Peyer's patch (tissue), 4 donors: ENCODE measurements around the gene LRP3. TPM values are rescaled to one million over a fixed set of nuclear protein-coding genes. Genes with fewer than 3 reads are reported as not detected.

ENCODE experiments used
- DNase-seq, 3 donors: peaks; one replicate each; pipeline ENCODE4 v3.0.0-alpha.2; 2017 to 2019
- H3K27ac ChIP-seq, 4 donors: fragments of 200-600 bp; sonication (generic); one replicate each; pipeline ENCODE4 v1.5.1; 2016 to 2019
- H3K27me3 ChIP-seq, 2 donors: fragments of 200-600 bp; sonication (generic); one replicate each; pipeline ENCODE4 v1.5.1; 2019
- H3K36me3 ChIP-seq, 3 donors: fragments of 200-600 bp; sonication (generic); one replicate each; pipeline ENCODE4 v1.5.1; 2016 to 2019
- H3K4me1 ChIP-seq, 4 donors: fragments of 200-600 bp; sonication (generic); one replicate each; pipeline ENCODE4 v1.5.1; 2016 to 2019
- H3K4me3 ChIP-seq, 4 donors: fragments of 200-600 bp; sonication (generic); 1 replicate in 3 of 4; 2 replicates in 1 of 4; pipeline ENCODE4 v1.5.1; 2016 to 2019; ENCODE audit warnings: mild to moderate bottlenecking in 1 of 4
- H3K9me3 ChIP-seq, 4 donors: fragments of 200-600 bp; sonication (generic); one replicate each; pipeline ENCODE4 v1.5.1; 2016 to 2019; ENCODE audit warnings: mild to moderate bottlenecking in 1 of 4
- CTCF ChIP-seq, 6 experiments: fragments of 450-650 bp in 4 of 6; fragments of 200-600 bp in 2 of 6; sonication (generic) in 1 of 6; IDR thresholded peaks; one replicate each; pipeline ENCODE4 v1.5.1; 2017 to 2019; ENCODE audit warnings: antibody characterized with exemption in 6 of 6, mild to moderate bottlenecking in 3 of 6, moderate library complexity in 1 of 6
- POLR2A ChIP-seq, 2 donors: fragments of 450-650 bp; IDR thresholded peaks; one replicate each; pipeline ENCODE4 v1.5.1; 2017; ENCODE audit warnings: antibody characterized with exemption in 2 of 2, mild to moderate bottlenecking in 2 of 2, moderate library complexity in 2 of 2
- total RNA-seq, 4 donors: library from RNA; depleted of rRNA; stranded (reverse); fragments of >200 nt; gene quantifications; one replicate each; pipeline ENCODE4 v1.1.0, GENCODE V29; 2016

The LRP3 gene
- total RNA-seq, 4 donors from 2014 or later = 6.7 to 25.6 (median 7.8) TPM

GRCh38 chr19:33246709-33247440 lies 52.7 kb downstream of the LRP3 start:
- Histone ChIP-seq H3K27ac (no peak overlapping the region), H3K4me1 (peaks cover 0 to 2% (median 0%) of the 10 kb centered on the region in 4 donors), H3K27me3 (no peaks in the 10 kb centered on the region), H3K4me3 (no peak overlapping the region), H3K9me3 (peaks cover 0 to 5% (median 0%) of the 10 kb centered on the region in 4 donors), H3K36me3 (no peaks in the 10 kb centered on the region)
- TF ChIP-seq CTCF (IDR thresholded peaks at IDR 0.05) (no peak), POLR2A (IDR thresholded peaks at IDR 0.05) (no peak)
- DNase-seq = no peak

- Histone ChIP-seq H3K4me3 (no peak overlapping the region), H3K27me3 (no peaks in the 10 kb centered on the region), H3K9me3 (peaks cover 0 to 5% (median 0%) of the 10 kb centered on the region in 4 donors), H3K27ac (no peak overlapping the region), H3K36me3 (no peaks in the 10 kb centered on the region), H3K4me1 (no peaks in the 10 kb centered on the region)
- no peak for DNase-seq
- TF ChIP-seq POLR2A (IDR thresholded peaks at IDR 0.05) (no peak), CTCF (IDR thresholded peaks at IDR 0.05) (no peak)
Observed at GRCh38 chr19:33247441-33247819, 53.3 kb downstream of the LRP3 start.

- H3K9me3 ChIP-seq = peaks cover 0 to 5% (median 0%) of the 10 kb centered on the region in 4 donors
- H3K27ac ChIP-seq = no peak overlapping the region
- H3K36me3 ChIP-seq = no peaks in the 10 kb centered on the region
- H3K4me1 ChIP-seq = no peaks in the 10 kb centered on the region
- no peak for DNase-seq
- H3K4me3 ChIP-seq = no peak overlapping the region
- TF ChIP-seq POLR2A (IDR thresholded peaks at IDR 0.05) = no peak
- TF ChIP-seq CTCF (IDR thresholded peaks at IDR 0.05) = no peak
- no peaks in the 10 kb centered on the region for H3K27me3 ChIP-seq
Observed at GRCh38 chr19:33248104-33248503, 54.0 kb downstream of the LRP3 start.

GRCh38 chr19:33248553-33248953 lies 54.4 kb downstream of the LRP3 start:
- peaks cover 0 to 5% (median 0%) of the 10 kb centered on the region in 4 donors for H3K9me3 ChIP-seq
- no peaks in the 10 kb centered on the region for H3K36me3 ChIP-seq
- TF ChIP-seq CTCF (IDR thresholded peaks at IDR 0.05) (no peak), POLR2A (IDR thresholded peaks at IDR 0.05) (no peak)
- no peaks in the 10 kb centered on the region for H3K27me3 ChIP-seq
- no peaks in the 10 kb centered on the region for H3K4me1 ChIP-seq
- no peak overlapping the region for H3K4me3 ChIP-seq
- DNase-seq = no peak
- H3K27ac ChIP-seq = no peak overlapping the region

- TF ChIP-seq CTCF (IDR thresholded peaks at IDR 0.05) = no peak
- Histone ChIP-seq H3K9me3 (peaks cover 0 to 5% (median 0%) of the 10 kb centered on the region in 4 donors), H3K4me1 (no peaks in the 10 kb centered on the region), H3K4me3 (no peak overlapping the region), H3K27ac (no peak overlapping the region), H3K36me3 (no peaks in the 10 kb centered on the region), H3K27me3 (no peaks in the 10 kb centered on the region)
- no peak for DNase-seq
Observed at GRCh38 chr19:33248954-33249613, 55.0 kb downstream of the LRP3 start.
